Measurements from ENCODE around the gene ABLIM2.

Gene ABLIM2

GRCh38 chr4:8202108-8203051 lies 43.8 kb upstream of the ABLIM2 start:
- peaks cover 9% of the 10 kb centered on the region; the same call in 1 of the 2 replicates for H3K27me3 ChIP-seq (replicated peaks; ENCODE audit: insufficient read depth, low read length)
- H4K20me1 ChIP-seq (ENCODE audit: insufficient read depth, low read length): no peaks in the 10 kb centered on the region
- H3K27ac ChIP-seq (ENCODE audit: low read length): no peak overlapping the region
- no peak overlapping the region for H3K4me2 ChIP-seq (ENCODE audit: low read depth, low read length)
- H3K9me3 ChIP-seq (replicated peaks; ENCODE audit: insufficient read depth, low read length): no peaks in the 10 kb centered on the region
- TF ChIP-seq EZH2 (optimal IDR thresholded peaks at IDR 0.05; ENCODE audit: low read depth, low read length): no peak
- TF ChIP-seq EZH2phosphoT487 (IDR thresholded peaks at IDR 0.05; ENCODE audit: low read length): no peak
- TF ChIP-seq, protein P1, sequence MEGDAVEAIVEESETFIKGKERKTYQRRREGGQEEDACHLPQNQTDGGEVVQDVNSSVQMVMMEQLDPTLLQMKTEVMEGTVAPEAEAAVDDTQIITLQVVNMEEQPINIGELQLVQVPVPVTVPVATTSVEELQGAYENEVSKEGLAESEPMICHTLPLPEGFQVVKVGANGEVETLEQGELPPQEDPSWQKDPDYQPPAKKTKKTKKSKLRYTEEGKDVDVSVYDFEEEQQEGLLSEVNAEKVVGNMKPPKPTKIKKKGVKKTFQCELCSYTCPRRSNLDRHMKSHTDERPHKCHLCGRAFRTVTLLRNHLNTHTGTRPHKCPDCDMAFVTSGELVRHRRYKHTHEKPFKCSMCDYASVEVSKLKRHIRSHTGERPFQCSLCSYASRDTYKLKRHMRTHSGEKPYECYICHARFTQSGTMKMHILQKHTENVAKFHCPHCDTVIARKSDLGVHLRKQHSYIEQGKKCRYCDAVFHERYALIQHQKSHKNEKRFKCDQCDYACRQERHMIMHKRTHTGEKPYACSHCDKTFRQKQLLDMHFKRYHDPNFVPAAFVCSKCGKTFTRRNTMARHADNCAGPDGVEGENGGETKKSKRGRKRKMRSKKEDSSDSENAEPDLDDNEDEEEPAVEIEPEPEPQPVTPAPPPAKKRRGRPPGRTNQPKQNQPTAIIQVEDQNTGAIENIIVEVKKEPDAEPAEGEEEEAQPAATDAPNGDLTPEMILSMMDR (IDR thresholded peaks at IDR 0.05; ENCODE audit: low read length): no peak
- no peaks in the 10 kb centered on the region for H3K79me2 ChIP-seq (ENCODE audit: low read length)
- H3K9ac ChIP-seq (ENCODE audit: low read length): no peak overlapping the region
- no peaks in the 10 kb centered on the region for H3K9me2 ChIP-seq (replicated peaks; ENCODE audit: insufficient read depth, low read length)
- no peak overlapping the region for H2AFZ ChIP-seq (ENCODE audit: low read length)
- peaks cover 6% of the 10 kb centered on the region for H3K4me1 ChIP-seq (ENCODE audit: low read length)
- no peaks in the 10 kb centered on the region for H3F3A ChIP-seq (ENCODE audit: insufficient read depth, low read length)
- no peak for DNase-seq
- H3K4me3 ChIP-seq (ENCODE audit: low read length): no peak overlapping the region
- H3K36me3 ChIP-seq (replicated peaks; ENCODE audit: insufficient read depth, low read length): no peaks in the 10 kb centered on the region

DNA sequence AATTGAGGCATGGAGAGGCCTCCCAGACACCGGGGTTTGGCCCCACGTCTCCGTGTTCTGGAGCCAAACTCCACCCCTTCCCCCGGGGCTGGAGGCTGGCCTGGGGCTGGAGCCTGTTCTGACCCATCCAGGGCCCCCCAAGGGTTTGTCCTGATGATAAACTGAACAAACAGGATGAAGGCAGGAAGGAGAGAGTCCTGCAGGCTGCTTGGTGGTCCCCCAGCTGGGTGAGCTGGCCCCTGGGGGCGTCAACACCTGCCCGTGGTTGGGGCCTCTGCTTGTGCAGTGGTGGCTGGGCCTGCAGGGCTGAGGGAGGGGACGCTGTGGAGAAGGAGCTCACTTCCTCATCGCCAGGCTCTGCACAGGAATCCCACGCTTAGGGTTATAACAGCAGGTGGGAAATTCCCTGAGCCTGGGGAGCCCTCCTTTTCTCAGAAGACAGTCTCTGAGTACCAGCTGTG lies 42.7 kb upstream of the ABLIM2 start:
- Histone ChIP-seq H3F3A (ENCODE audit: insufficient read depth, low read length) (no peaks in the 10 kb centered on the region), H3K4me1 (ENCODE audit: low read length) (peaks cover 6% of the 10 kb centered on the region), H2AFZ (ENCODE audit: low read length) (no peak overlapping the region), H3K4me2 (ENCODE audit: low read depth, low read length) (peak overlapping the region; percentile 90; the same call in 1 of the 2 replicates), H3K27ac (ENCODE audit: low read length) (no peak overlapping the region), H3K79me2 (ENCODE audit: low read length) (no peaks in the 10 kb centered on the region), H4K20me1 (ENCODE audit: insufficient read depth, low read length) (no peaks in the 10 kb centered on the region), H3K27me3 (replicated peaks; ENCODE audit: insufficient read depth, low read length) (peaks cover 6% of the 10 kb centered on the region; the same call in 1 of the 2 replicates), H3K9ac (ENCODE audit: low read length) (no peak overlapping the region), H3K36me3 (replicated peaks; ENCODE audit: insufficient read depth, low read length) (no peaks in the 10 kb centered on the region), H3K9me2 (replicated peaks; ENCODE audit: insufficient read depth, low read length) (no peaks in the 10 kb centered on the region), H3K9me3 (replicated peaks; ENCODE audit: insufficient read depth, low read length) (no peaks in the 10 kb centered on the region), H3K4me3 (ENCODE audit: low read length) (no peak overlapping the region)
- no peak for DNase-seq
- TF ChIP-seq EZH2phosphoT487 (IDR thresholded peaks at IDR 0.05; ENCODE audit: low read length): no peak
- TF ChIP-seq EZH2 (optimal IDR thresholded peaks at IDR 0.05; ENCODE audit: low read depth, low read length): no peak
- TF ChIP-seq, protein P1 (IDR thresholded peaks at IDR 0.05; ENCODE audit: low read length): no peak

- Histone ChIP-seq H3K9me3 (replicated peaks; ENCODE audit: insufficient read depth, low read length) (no peaks in the 10 kb centered on the region), H3K4me3 (ENCODE audit: low read length) (peak overlapping the region; percentile 61; the same call in 1 of the 2 replicates), H2AFZ (ENCODE audit: low read length) (no peak overlapping the region), H3K36me3 (replicated peaks; ENCODE audit: insufficient read depth, low read length) (no peaks in the 10 kb centered on the region), H3K4me1 (ENCODE audit: low read length) (peaks cover 6% of the 10 kb centered on the region), H3K4me2 (ENCODE audit: low read depth, low read length) (peak overlapping the region; percentile 90), H3K79me2 (ENCODE audit: low read length) (no peaks in the 10 kb centered on the region), H3K27me3 (replicated peaks; ENCODE audit: insufficient read depth, low read length) (peaks cover 10% of the 10 kb centered on the region), H3K9me2 (replicated peaks; ENCODE audit: insufficient read depth, low read length) (no peaks in the 10 kb centered on the region), H3K27ac (ENCODE audit: low read length) (peak overlapping the region; percentile 37; the same call in 1 of the 2 replicates), H4K20me1 (ENCODE audit: insufficient read depth, low read length) (no peaks in the 10 kb centered on the region), H3F3A (ENCODE audit: insufficient read depth, low read length) (no peaks in the 10 kb centered on the region), H3K9ac (ENCODE audit: low read length) (peak overlapping the region; percentile 57; the same call in 1 of the 2 replicates)
- no peak for TF ChIP-seq EZH2 (optimal IDR thresholded peaks at IDR 0.05; ENCODE audit: low read depth, low read length)
- no peak for TF ChIP-seq EZH2phosphoT487 (IDR thresholded peaks at IDR 0.05; ENCODE audit: low read length)
- DNase-seq: no peak
Observed at GRCh38 chr4:8200302-8200975, 41.8 kb upstream of the ABLIM2 start.
